ENCODE measurements around the gene TCHP.

The TCHP gene

DNA sequence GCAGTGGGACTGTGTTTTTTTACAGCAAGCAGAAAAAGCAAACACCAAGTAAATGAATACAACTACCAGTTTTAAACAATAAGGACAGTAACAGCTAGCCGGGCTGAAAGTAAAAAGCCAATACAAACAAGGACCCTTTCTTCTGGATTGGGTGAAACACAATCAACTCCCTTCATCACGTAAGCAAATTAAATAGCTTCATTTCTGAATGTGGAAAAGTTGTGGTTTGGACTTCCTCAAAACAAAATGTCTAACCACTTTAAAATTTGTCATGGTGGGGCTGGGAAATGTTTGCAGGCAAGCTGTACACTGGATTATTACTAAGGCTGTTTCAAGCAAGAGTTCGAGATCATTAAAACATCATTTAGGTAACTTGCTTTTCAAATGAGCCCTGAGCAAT, 47.4 kb downstream of the TCHP start:
- TF ChIP-seq, protein P1, sequence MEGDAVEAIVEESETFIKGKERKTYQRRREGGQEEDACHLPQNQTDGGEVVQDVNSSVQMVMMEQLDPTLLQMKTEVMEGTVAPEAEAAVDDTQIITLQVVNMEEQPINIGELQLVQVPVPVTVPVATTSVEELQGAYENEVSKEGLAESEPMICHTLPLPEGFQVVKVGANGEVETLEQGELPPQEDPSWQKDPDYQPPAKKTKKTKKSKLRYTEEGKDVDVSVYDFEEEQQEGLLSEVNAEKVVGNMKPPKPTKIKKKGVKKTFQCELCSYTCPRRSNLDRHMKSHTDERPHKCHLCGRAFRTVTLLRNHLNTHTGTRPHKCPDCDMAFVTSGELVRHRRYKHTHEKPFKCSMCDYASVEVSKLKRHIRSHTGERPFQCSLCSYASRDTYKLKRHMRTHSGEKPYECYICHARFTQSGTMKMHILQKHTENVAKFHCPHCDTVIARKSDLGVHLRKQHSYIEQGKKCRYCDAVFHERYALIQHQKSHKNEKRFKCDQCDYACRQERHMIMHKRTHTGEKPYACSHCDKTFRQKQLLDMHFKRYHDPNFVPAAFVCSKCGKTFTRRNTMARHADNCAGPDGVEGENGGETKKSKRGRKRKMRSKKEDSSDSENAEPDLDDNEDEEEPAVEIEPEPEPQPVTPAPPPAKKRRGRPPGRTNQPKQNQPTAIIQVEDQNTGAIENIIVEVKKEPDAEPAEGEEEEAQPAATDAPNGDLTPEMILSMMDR (IDR thresholded peaks at IDR 0.05; ENCODE audit: low read depth, low read length), result no peak
- H3K27ac ChIP-seq, result no peak overlapping the region

DNA sequence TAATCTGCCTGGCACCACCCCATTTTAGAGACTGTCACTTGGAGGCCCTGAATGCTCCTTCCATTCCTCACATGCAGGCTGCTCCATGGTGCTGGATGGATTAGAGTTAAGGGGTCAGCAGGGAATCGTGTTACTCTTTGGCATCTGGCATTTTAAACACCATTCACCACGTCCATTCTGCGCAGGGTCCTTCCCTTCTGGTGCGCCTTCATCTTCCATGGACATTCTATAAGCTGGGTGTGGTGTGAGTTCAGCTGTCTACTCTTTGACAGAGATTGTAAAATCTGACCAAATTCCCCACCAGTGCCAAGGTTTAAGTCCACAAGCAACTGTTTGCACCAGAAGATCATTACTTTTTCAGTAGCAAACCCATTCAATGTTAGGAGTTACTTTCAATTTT, 48.3 kb downstream of the TCHP start:
- TF ChIP-seq, protein P1 (IDR thresholded peaks at IDR 0.05; ENCODE audit: low read depth, low read length), result no peak
- Histone ChIP-seq H3K27ac (no peak overlapping the region), H3K27me3 (ENCODE audit: insufficient read depth, low read depth, severe bottlenecking) (no peaks in the 10 kb centered on the region)

More for the DNA sequence above, 47.4 kb downstream of the TCHP start:
- H3K36me3 ChIP-seq, result peaks cover 44% of the 10 kb centered on the region
- no peaks in the 10 kb centered on the region for H3K9me3 ChIP-seq (ENCODE audit: severe bottlenecking)
- DNase-seq, result no peak
- no peak overlapping the region for H3K4me3 ChIP-seq (ENCODE audit: low read depth, low read length)
- H3K27me3 ChIP-seq (ENCODE audit: insufficient read depth, low read depth, severe bottlenecking), result no peaks in the 10 kb centered on the region

DNA sequence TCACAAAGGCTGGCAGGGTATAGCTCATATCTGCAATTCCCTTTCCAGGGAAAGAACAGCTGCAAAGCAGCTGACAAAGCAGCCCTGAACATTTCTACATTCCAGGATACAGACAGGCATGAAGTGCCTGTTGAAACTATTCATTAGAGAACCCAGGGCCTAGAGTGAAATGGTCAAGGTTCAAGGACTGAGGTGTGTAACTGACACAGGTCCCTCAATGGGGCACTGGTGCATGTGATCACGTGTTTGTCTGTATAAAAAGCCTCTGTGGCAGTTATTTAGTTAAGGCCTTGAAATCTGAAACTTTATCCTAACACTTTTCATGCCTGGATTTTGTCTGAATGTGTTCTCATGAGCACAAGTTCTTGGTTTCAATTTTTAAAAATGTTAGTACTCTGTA, 49.0 kb downstream of the TCHP start:
- H3K27me3 ChIP-seq (ENCODE audit: insufficient read depth, low read depth, severe bottlenecking), result no peaks in the 10 kb centered on the region
- no peak overlapping the region for H3K27ac ChIP-seq
- H3K9me3 ChIP-seq (ENCODE audit: severe bottlenecking), result no peaks in the 10 kb centered on the region
- H3K36me3 ChIP-seq, result peaks cover 53% of the 10 kb centered on the region
- H3K4me3 ChIP-seq (ENCODE audit: low read depth, low read length), result no peak overlapping the region
- no peak for DNase-seq
- TF ChIP-seq, protein P1 (IDR thresholded peaks at IDR 0.05; ENCODE audit: low read depth, low read length), result no peak

More for the DNA sequence above, 48.3 kb downstream of the TCHP start:
- Histone ChIP-seq H3K9me3 (ENCODE audit: severe bottlenecking) (no peaks in the 10 kb centered on the region), H3K36me3 (peaks cover 51% of the 10 kb centered on the region), H3K4me3 (ENCODE audit: low read depth, low read length) (no peak overlapping the region)
- no peak for DNase-seq

DNA sequence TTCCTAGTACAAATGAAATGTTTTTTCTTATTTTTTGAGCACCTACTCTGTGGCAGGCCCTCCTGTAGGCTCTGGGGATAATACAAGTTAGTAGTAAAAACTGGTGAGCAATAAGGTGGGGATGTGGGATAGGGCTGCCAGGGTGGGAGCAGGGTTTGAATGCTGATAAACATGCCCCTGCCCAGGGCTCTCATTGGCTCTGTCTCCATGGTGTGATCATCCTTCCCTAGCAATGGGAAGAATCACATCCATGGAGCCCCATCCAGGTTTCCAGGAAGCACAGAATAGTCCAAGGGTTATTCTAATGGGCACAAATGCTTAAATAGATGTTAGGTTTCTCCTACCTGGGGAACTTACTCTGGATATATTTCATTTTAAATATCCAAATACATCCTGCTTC, 50.6 kb downstream of the TCHP start:
- Histone ChIP-seq H3K27ac (no peak overlapping the region), H3K36me3 (peaks cover 60% of the 10 kb centered on the region), H3K9me3 (ENCODE audit: severe bottlenecking) (no peaks in the 10 kb centered on the region), H3K27me3 (ENCODE audit: insufficient read depth, low read depth, severe bottlenecking) (no peaks in the 10 kb centered on the region), H3K4me3 (ENCODE audit: low read depth, low read length) (no peak overlapping the region)
- DNase-seq, result no peak
- TF ChIP-seq, protein P1 (IDR thresholded peaks at IDR 0.05; ENCODE audit: low read depth, low read length), result no peak

DNA sequence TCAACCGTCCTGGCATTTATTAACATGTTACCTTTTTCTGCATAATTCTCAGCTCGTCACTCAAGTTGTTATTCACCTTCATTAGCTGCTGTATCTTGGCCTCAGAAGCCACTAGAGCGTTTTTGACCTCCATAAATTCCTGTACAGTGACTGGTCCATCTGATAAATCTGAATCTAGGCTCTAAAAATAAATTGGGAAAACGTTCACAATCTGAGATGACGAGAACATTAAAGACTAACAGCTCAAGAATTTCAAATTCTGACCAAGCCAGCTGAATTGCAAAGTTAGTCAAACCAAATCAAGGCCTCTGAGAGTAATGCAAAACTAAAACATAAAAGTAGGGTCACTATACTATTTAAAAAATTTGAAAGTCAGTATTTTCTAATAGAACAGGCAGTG, 51.1 kb downstream of the TCHP start:
- no peaks in the 10 kb centered on the region for H3K9me3 ChIP-seq (ENCODE audit: severe bottlenecking)
- H3K36me3 ChIP-seq, result peaks cover 60% of the 10 kb centered on the region
- DNase-seq, result no peak
- TF ChIP-seq, protein P1 (IDR thresholded peaks at IDR 0.05; ENCODE audit: low read depth, low read length), result no peak
- no peak overlapping the region for H3K4me3 ChIP-seq (ENCODE audit: low read depth, low read length)
- no peak overlapping the region for H3K27ac ChIP-seq
- H3K27me3 ChIP-seq (ENCODE audit: insufficient read depth, low read depth, severe bottlenecking), result no peaks in the 10 kb centered on the region

DNA sequence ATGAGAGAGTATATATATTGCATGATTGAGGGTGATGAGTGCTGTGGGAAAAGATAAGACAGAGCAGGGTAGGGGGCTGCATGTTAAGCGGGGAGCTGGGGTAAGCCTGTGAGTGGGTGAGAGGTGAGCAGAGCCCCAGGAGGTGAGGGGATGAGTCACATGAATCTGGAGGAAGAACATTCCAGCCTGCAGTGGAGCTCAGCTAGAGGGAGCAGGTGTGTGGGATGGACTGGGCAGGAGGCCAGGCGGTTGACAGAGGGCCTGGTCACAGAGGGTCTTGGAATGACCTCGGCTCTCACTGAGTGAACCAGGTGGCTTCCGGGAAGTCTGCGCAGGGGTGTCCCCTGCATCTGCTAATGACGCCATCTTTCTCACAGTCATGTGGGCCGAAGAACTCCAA, 51.7 kb downstream of the TCHP start:
- Histone ChIP-seq H3K4me3 (ENCODE audit: low read depth, low read length) (no peak overlapping the region), H3K27me3 (ENCODE audit: insufficient read depth, low read depth, severe bottlenecking) (no peaks in the 10 kb centered on the region), H3K9me3 (ENCODE audit: severe bottlenecking) (no peaks in the 10 kb centered on the region), H3K27ac (no peak overlapping the region), H3K36me3 (peaks cover 60% of the 10 kb centered on the region)
- TF ChIP-seq, protein P1 (IDR thresholded peaks at IDR 0.05; ENCODE audit: low read depth, low read length), result no peak
- no peak for DNase-seq

Data from WERI-Rb-1 (cell line).